HCT116 (cell line): Measurements from ENCODE around the gene TBC1D16. TPM values are rescaled to one million over a fixed set of nuclear protein-coding genes. Genes with fewer than 3 reads are reported as not detected.
A peak's percentile ranks its signal among the peaks of the same experiment; 100 is the strongest.

ENCODE experiments used
- ATAC-seq: fragments of 200-7000 bp; cut with Tn5 transposase; 2 replicates; pipeline ENCODE4 v1.9.1; 2020; ENCODE audit warnings: mild to moderate bottlenecking, moderate library complexity
- BruUV-seq: library from RNA; stranded (reverse); fragments of 400-500 nt; replicated peaks from 2 replicates; lab custom pipeline; 2021; lab: Mats Ljungman, UMichigan
- CTCF ChIA-PET: fragments of 300-600 bp; sonication (Branson Sonifier 250); formaldehyde crosslinking; loops from one replicate; lab custom pipeline; 2021; ENCODE audit warnings: antibody characterized with exemption; lab: Charles Lee
- POLR2A ChIA-PET: fragments of 300-600, 350-600 bp; sonication (Branson Sonifier 250); formaldehyde crosslinking; loops from one replicate; lab custom pipeline; 2021; ENCODE audit warnings: antibody characterized with exemption; lab: Charles Lee
- RAD21 ChIA-PET, 2 experiments: fragments of 300-600 bp; sonication (Branson Sonifier 250); formaldehyde crosslinking; loops; one replicate each; lab custom pipeline; 2023; ENCODE audit warnings: low total read pairs in 2 of 2; ENCODE audit not compliant: uncharacterized antibody in 2 of 2, unreplicated experiment in 2 of 2, low non-redundant PET in 1 of 2; lab: Charles Lee
- DNase-seq: peaks from one replicate; pipeline ENCODE4 v3.0.0-alpha.2; 2010; ENCODE audit warnings: low read depth, low spot score
- H2AFZ ChIP-seq: fragments of 200-600 bp; shearing (Covaris generic), sonication (generic); 2 replicates; pipeline ENCODE4 v1.6.1; 2017; ENCODE audit warnings: low read depth, mixed run types, mixed read lengths, antibody characterized with exemption, low read length; ENCODE audit not compliant: poor library complexity, severe bottlenecking
- H3K27ac ChIP-seq: 2 replicates; pipeline ENCODE4 v1.5.1; 2012; ENCODE audit warnings: low read depth, low read length
- H3K27me3 ChIP-seq: fragments of 200-600 bp; sonication (generic); 2 replicates; pipeline ENCODE4 v1.6.1; 2016; ENCODE audit warnings: mixed run types, low read length, mixed read lengths; ENCODE audit not compliant: insufficient read depth
- H3K36me3 ChIP-seq, 2 experiments: fragments of 200-500 bp in 1 of 2; fragments of 200-600 bp in 1 of 2; sonication (Bioruptor generic) in 1 of 2; sonication (generic) in 1 of 2; 2 replicates each; pipeline versions ENCODE4 v1.5.1 to v1.6.1; 2014 to 2016; ENCODE audit warnings: low read length in 2 of 2, inconsistent platforms in 1 of 2, mixed read lengths in 1 of 2, mixed run types in 1 of 2; ENCODE audit not compliant: insufficient read depth in 2 of 2, control insufficient read depth in 1 of 2
- H3K4me1 ChIP-seq, 2 experiments: fragments of 200-600 bp in 1 of 2; sonication (generic) in 1 of 2; 2 replicates each; pipeline versions ENCODE4 v1.5.1 to v1.6.1; 2012 to 2017; ENCODE audit warnings: low read length in 2 of 2, inconsistent platforms in 1 of 2, mild to moderate bottlenecking in 1 of 2, mixed read lengths in 1 of 2, mixed run types in 1 of 2, moderate library complexity in 1 of 2; ENCODE audit not compliant: insufficient read depth in 2 of 2, control insufficient read depth in 1 of 2
- H3K4me2 ChIP-seq: fragments of 200-600 bp; sonication (generic); 2 replicates; pipeline ENCODE4 v1.6.1; 2017; ENCODE audit warnings: mixed run types, low read length, mixed read lengths
- H3K4me3 ChIP-seq, 2 experiments: fragments of 200-600 bp in 1 of 2; sonication (generic) in 1 of 2; replicated peaks in 1 of 2; 2 replicates each; pipeline ENCODE4 v1.5.1; 2011 to 2016; ENCODE audit warnings: low read length in 2 of 2, control low read depth in 1 of 2, low read depth in 1 of 2, mild to moderate bottlenecking in 1 of 2, mixed read lengths in 1 of 2, mixed run types in 1 of 2
- H3K79me2 ChIP-seq: fragments of 200-600 bp; sonication (generic); 2 replicates; pipeline ENCODE4 v1.6.1; 2017; ENCODE audit warnings: mild to moderate bottlenecking, mixed run types, low read length, moderate library complexity, mixed read lengths; ENCODE audit not compliant: insufficient read depth
- H3K9ac ChIP-seq: fragments of 200-600 bp; sonication (generic); 2 replicates; pipeline ENCODE4 v1.6.1; 2016; ENCODE audit warnings: low read length, mixed read lengths
- H3K9me2 ChIP-seq: fragments of 200-600 bp; sonication (generic), shearing (Covaris generic); 2 replicates; pipeline ENCODE4 v1.6.1; 2017; ENCODE audit warnings: mixed run types, mild to moderate bottlenecking, moderate library complexity; ENCODE audit not compliant: insufficient read depth
- H3K9me3 ChIP-seq, 2 experiments: fragments of 200-500 bp in 1 of 2; fragments of 200-600 bp in 1 of 2; sonication (Bioruptor generic) in 1 of 2; sonication (generic) in 1 of 2; 2 replicates each; pipeline ENCODE4 v1.6.1; 2014 to 2017; ENCODE audit warnings: low read length in 2 of 2, mixed read lengths in 2 of 2, inconsistent platforms in 1 of 2, low read depth in 1 of 2, mild to moderate bottlenecking in 1 of 2, mixed run types in 1 of 2, moderate library complexity in 1 of 2; ENCODE audit not compliant: control insufficient read depth in 1 of 2, insufficient read depth in 1 of 2
- H4K20me1 ChIP-seq: fragments of 200-600 bp; sonication (generic), shearing (Covaris generic); 2 replicates; pipeline ENCODE4 v1.6.1; 2017; ENCODE audit warnings: mixed run types, mild to moderate bottlenecking, moderate library complexity; ENCODE audit not compliant: insufficient read depth
- CBX3 ChIP-seq: IDR thresholded peaks from 2 replicates; pipeline ENCODE4 v1.6.1; 2012; ENCODE audit warnings: low read depth
- CEBPB ChIP-seq: IDR thresholded peaks from 2 replicates; pipeline ENCODE4 v1.6.1; 2012; ENCODE audit warnings: low read depth
- POLR2A ChIP-seq: IDR thresholded peaks from 2 replicates; pipeline ENCODE4 v1.7.0; 2011; ENCODE audit warnings: borderline replicate concordance; ENCODE audit not compliant: insufficient read depth, insufficient read length; ENCODE audit errors: extremely low read depth
- POLR2AphosphoS5 ChIP-seq: IDR thresholded peaks from 2 replicates; pipeline ENCODE4 v1.6.1; 2011; ENCODE audit warnings: mild to moderate bottlenecking, low read depth, low read length, moderate library complexity
- RAD21 ChIP-seq: IDR thresholded peaks from 2 replicates; pipeline ENCODE4 v1.6.1; 2012; ENCODE audit warnings: low read depth, mild to moderate bottlenecking
- TCF7L2 ChIP-seq: IDR thresholded peaks from 2 replicates; pipeline ENCODE4 v1.7.0; 2011; ENCODE audit warnings: borderline replicate concordance, inconsistent platforms; ENCODE audit not compliant: insufficient read depth, insufficient read length; ENCODE audit errors: extremely low read depth
- YY1 ChIP-seq: IDR thresholded peaks from 2 replicates; pipeline ENCODE4 v1.6.1; 2011; ENCODE audit warnings: low read length, low read depth, moderate library complexity, mild to moderate bottlenecking; ENCODE audit not compliant: insufficient replicate concordance; ENCODE audit errors: extremely low read depth
- intact Hi-C: fragments of 100-400 bp; cut with micrococcal nuclease; formaldehyde crosslinking; loops from 2 replicates; pipeline ENCODE4 v1.10.0; 2022
- total RNA-seq: library from RNA; stranded (reverse); gene quantifications from one replicate; pipeline ENCODE4 v1.2.1, GENCODE V29; 2021; ENCODE audit not compliant: unreplicated experiment
- TF ChIP-seq, protein P1 (sequence below): IDR thresholded peaks from 2 replicates; pipeline ENCODE4 v1.6.1; 2011; ENCODE audit warnings: mild to moderate bottlenecking, low read length, moderate library complexity; ENCODE audit not compliant: insufficient replicate concordance; ENCODE audit errors: extremely low read depth
- TF ChIP-seq, protein P2 (sequence below): IDR thresholded peaks from 2 replicates; pipeline ENCODE4 v1.6.1; 2012
- TF ChIP-seq, protein P3 (sequence below), 3 experiments: fragments of 200-600 bp in 1 of 3; sonication (generic) in 1 of 3; IDR thresholded peaks in 2 of 3; conservative IDR thresholded peaks in 1 of 3; 2 replicates each; pipeline ENCODE4 v1.5.1; 2012 to 2017; ENCODE audit warnings: low read depth in 2 of 3, low read length in 2 of 3, antibody characterized with exemption in 1 of 3, borderline replicate concordance in 1 of 3, control low read depth in 1 of 3, mild to moderate bottlenecking in 1 of 3, mixed read lengths in 1 of 3, mixed run types in 1 of 3, moderate library complexity in 1 of 3; ENCODE audit not compliant: insufficient read depth in 1 of 3

TBC1D16 gene
- total RNA-seq, 1 experiment from 2014 or later = 31.1 TPM

DNA sequence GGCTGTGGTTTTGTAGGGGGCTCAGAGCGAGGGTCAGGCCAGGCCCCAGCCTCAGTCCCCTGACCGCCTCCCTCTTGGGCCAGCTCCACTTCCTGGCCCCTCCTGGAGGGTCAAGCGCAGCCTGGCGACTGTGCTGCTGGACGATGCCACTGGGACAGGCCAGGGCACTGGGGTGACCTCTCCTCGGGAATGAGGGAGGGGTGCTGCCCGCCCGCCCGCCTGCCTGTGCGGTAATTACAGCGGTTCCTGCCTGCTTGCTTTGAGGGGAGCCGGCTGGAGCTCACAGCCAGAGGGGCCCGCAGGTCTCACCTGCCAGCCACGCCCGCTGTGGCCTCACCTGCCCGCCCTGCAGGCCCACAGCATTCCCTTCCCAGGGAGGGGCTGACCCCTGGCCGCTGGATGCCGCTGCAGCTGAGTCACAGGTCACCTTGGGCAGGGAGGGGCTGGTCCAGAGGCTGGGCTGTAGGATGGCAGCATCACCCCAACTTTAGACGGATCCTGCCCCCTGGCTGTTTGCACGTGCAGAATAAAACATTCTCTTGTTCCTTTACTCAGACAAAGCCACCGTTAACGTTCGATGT is 119.7 kb downstream of the TBC1D16 start:
- peak overlapping the region; percentile 64 for H3K4me2 ChIP-seq
- H3K36me3 ChIP-seq = no peaks in the 10 kb centered on the region
- BruUV-seq = no TSS peak
- no peaks in the 10 kb centered on the region for H4K20me1 ChIP-seq
- peak overlapping the region; percentile 38 for H3K9ac ChIP-seq
- ATAC-seq = peak; percentile 93
- H2AFZ ChIP-seq = peak overlapping the region; percentile 17
- ChIA-PET RAD21 (interaction anchor here (0.8 to 1.0 kb wide), 3 partner anchors 65 to 127 kb away, joined by 3 to 5 read pairs (median 3); no protein-coding TSS in a partner anchor), POLR2A (interaction anchor here (0.9 kb wide), 1 partner anchor 64 kb away, joined by 3 read pairs; no protein-coding TSS in a partner anchor), CTCF (interaction anchor here (0.6 to 3.8 kb wide), 12 partner anchors 8 to 193 kb away, joined by 3 to 24 read pairs (median 7); partner anchors contain the start of gene CBX4)
- TF ChIP-seq, protein P1, sequence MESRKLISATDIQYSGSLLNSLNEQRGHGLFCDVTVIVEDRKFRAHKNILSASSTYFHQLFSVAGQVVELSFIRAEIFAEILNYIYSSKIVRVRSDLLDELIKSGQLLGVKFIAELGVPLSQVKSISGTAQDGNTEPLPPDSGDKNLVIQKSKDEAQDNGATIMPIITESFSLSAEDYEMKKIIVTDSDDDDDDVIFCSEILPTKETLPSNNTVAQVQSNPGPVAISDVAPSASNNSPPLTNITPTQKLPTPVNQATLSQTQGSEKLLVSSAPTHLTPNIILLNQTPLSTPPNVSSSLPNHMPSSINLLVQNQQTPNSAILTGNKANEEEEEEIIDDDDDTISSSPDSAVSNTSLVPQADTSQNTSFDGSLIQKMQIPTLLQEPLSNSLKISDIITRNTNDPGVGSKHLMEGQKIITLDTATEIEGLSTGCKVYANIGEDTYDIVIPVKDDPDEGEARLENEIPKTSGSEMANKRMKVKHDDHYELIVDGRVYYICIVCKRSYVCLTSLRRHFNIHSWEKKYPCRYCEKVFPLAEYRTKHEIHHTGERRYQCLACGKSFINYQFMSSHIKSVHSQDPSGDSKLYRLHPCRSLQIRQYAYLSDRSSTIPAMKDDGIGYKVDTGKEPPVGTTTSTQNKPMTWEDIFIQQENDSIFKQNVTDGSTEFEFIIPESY = peak; percentile 22
- TF ChIP-seq, protein P2, sequence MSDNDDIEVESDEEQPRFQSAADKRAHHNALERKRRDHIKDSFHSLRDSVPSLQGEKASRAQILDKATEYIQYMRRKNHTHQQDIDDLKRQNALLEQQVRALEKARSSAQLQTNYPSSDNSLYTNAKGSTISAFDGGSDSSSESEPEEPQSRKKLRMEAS = peak; percentile 49; the same call in 1 of the 2 replicates
- TF ChIP-seq, protein P3, sequence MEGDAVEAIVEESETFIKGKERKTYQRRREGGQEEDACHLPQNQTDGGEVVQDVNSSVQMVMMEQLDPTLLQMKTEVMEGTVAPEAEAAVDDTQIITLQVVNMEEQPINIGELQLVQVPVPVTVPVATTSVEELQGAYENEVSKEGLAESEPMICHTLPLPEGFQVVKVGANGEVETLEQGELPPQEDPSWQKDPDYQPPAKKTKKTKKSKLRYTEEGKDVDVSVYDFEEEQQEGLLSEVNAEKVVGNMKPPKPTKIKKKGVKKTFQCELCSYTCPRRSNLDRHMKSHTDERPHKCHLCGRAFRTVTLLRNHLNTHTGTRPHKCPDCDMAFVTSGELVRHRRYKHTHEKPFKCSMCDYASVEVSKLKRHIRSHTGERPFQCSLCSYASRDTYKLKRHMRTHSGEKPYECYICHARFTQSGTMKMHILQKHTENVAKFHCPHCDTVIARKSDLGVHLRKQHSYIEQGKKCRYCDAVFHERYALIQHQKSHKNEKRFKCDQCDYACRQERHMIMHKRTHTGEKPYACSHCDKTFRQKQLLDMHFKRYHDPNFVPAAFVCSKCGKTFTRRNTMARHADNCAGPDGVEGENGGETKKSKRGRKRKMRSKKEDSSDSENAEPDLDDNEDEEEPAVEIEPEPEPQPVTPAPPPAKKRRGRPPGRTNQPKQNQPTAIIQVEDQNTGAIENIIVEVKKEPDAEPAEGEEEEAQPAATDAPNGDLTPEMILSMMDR (IDR thresholded peaks at IDR 0.05 in 2 of 3, conservative IDR thresholded peaks at IDR 0.05 in 1 of 3; ENCODE audit: borderline replicate concordance in 1 of 3, insufficient read depth in 1 of 3, low read depth in 2 of 3, low read length in 2 of 3) = peak; percentile 40 to 94 (median 68)
- TF ChIP-seq RAD21 (peak; percentile 99), CEBPB (no peak), POLR2AphosphoS5 (peak; percentile 57), CBX3 (no peak), YY1 (peak; percentile 48), TCF7L2 (peak; percentile 59), POLR2A (no peak)
- intact Hi-C loops = loop anchor here (1.0 to 5.0 kb wide), 5 partner anchors 65 to 173 kb away; no protein-coding TSS in a partner anchor
- H3K4me3 ChIP-seq = peak overlapping the region in 1 of 2 experiments; percentile 34; a peak in 2 of 4 replicates
- peak overlapping the region; percentile 41; the same call in 1 of the 2 replicates for H3K27ac ChIP-seq
- DNase-seq = peak; percentile 72
- no peaks in the 10 kb centered on the region for H3K27me3 ChIP-seq
- H3K4me1 ChIP-seq = peaks cover 34 to 40% of the 10 kb centered on the region in 2 experiments
- H3K79me2 ChIP-seq = no peaks in the 10 kb centered on the region
- no peaks in the 10 kb centered on the region for H3K9me2 ChIP-seq
- H3K9me3 ChIP-seq = no peaks in the 10 kb centered on the region
